Tibial nerve (tissue), 4 donors: ENCODE measurements around the gene SHB.

Experiments used
- CTCF ChIP-seq, 5 experiments: fragments of 200-600 bp in 3 of 5; fragments of 450-650 bp in 2 of 5; sonication (generic) in 3 of 5; IDR thresholded peaks; one replicate each; pipeline ENCODE4 v1.5.1; 2016 to 2019; ENCODE audit warnings: antibody characterized with exemption in 5 of 5, mild to moderate bottlenecking in 3 of 5, moderate library complexity in 2 of 5
- EP300 ChIP-seq, 2 donors: sonication (generic); formaldehyde crosslinking; IDR thresholded peaks; one replicate each; pipeline ENCODE4 v1.6.1; 2017; ENCODE audit warnings: antibody characterized with exemption in 2 of 2, mild to moderate bottlenecking in 1 of 2
- POLR2A ChIP-seq, 2 donors: fragments of 450-650 bp; IDR thresholded peaks; one replicate each; pipeline ENCODE4 v1.6.1; 2017; ENCODE audit warnings: antibody characterized with exemption in 2 of 2, mild to moderate bottlenecking in 2 of 2, moderate library complexity in 2 of 2

GRCh38 chr9:37949576-37949975 is 119.5 kb downstream of the SHB start:
- TF ChIP-seq CTCF (IDR thresholded peaks at IDR 0.05) (no peak), POLR2A (IDR thresholded peaks at IDR 0.05) (no peak), EP300 (IDR thresholded peaks at IDR 0.05) (no peak)
